Measurements from ENCODE around the gene JRKL.

DNA sequence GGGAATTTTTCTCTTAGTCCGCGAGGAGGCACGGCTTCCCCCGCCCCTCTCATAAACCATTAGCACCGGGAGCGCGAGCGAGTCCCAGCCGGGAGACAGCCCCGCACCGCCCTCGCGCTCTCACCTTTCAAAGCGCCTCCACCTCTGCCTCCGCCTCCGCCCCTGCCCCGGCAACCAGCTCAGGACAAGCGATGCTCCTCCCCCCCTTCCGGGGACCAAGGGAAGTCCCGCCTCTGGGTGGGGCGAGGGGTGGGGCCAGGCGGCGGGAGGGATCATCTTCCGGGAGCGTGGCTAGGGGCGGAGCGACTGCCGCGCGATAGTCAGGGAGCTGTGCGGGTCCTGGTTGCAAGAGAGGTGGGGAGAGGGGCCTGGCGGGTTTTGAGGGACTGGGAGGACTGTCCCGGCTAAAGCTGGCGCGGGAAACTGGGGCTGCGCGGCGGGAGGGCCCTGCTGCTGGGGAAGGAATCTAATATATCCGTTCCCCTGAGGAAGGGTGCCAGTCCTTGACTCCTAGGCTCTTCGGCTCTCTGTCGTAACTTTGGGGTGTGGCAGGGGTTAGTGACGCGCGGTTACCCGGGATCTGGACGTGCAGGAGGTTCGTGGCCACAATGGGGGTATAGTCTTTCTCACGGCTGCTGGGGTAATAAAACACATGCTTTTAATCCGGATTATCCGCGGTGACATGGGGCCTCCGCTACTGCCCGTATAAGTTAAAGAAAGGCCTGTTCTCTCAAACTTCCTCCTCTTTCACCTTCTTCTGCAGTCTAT lies at the start of gene JRKL, which contains the start of gene CCDC82:
- TF ChIP-seq, protein P1, sequence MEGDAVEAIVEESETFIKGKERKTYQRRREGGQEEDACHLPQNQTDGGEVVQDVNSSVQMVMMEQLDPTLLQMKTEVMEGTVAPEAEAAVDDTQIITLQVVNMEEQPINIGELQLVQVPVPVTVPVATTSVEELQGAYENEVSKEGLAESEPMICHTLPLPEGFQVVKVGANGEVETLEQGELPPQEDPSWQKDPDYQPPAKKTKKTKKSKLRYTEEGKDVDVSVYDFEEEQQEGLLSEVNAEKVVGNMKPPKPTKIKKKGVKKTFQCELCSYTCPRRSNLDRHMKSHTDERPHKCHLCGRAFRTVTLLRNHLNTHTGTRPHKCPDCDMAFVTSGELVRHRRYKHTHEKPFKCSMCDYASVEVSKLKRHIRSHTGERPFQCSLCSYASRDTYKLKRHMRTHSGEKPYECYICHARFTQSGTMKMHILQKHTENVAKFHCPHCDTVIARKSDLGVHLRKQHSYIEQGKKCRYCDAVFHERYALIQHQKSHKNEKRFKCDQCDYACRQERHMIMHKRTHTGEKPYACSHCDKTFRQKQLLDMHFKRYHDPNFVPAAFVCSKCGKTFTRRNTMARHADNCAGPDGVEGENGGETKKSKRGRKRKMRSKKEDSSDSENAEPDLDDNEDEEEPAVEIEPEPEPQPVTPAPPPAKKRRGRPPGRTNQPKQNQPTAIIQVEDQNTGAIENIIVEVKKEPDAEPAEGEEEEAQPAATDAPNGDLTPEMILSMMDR (IDR thresholded peaks at IDR 0.05 in 4 of 5, conservative IDR thresholded peaks at IDR 0.05 in 1 of 5), result no peak
- TF ChIP-seq POLR2A (IDR thresholded peaks at IDR 0.05), result peak; percentile 89 to 90

Measured in gastrocnemius medialis (tissue), 4 donors.